ENCODE measurements around the gene ERCC5. TPM values are rescaled to one million over a fixed set of nuclear protein-coding genes. Genes with fewer than 3 reads are reported as not detected.

ERCC5 gene
- total RNA-seq, 2 experiments from 2014 or later = 66.8 to 68.0 TPM

DNA sequence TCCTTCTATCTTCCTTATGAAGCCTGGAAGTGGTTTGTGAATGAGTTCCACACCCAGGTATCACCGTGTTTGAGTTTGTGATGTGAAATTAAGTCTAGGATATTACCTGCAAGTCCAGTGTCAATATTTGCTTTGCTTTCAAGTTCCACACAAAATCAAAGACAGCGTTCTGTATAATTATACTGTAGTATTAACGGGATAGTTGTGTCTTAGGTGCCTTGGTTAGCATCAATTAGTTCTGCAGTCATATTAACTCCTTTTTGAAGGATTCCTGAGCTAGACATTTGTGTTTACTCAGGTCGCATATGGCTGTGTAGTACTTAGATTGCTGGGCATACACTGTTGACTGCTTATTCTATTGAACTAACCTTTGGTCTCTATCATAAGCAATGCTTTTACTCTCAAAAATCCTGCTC, 54.4 kb downstream of the ERCC5 start:
- H3K36me3 Mint-ChIP-seq (ENCODE audit: low read depth) = no peaks in the 10 kb centered on the region
- peaks cover 4% of the 10 kb centered on the region for H3K27me3 Mint-ChIP-seq (ENCODE audit: low read depth)
- ATAC-seq = no peak
- H3K4me1 Mint-ChIP-seq (ENCODE audit: low read depth) = no peaks in the 10 kb centered on the region
- ChIA-PET POLR2A (no interaction called here), CTCF (no interaction called here)
- H3K27ac Mint-ChIP-seq = no peak overlapping the region
- DNase-seq = no peak
- H3K4me3 Mint-ChIP-seq = no peak overlapping the region
- H3K9me3 Mint-ChIP-seq (ENCODE audit: insufficient read depth) = no peaks in the 10 kb centered on the region

DNA sequence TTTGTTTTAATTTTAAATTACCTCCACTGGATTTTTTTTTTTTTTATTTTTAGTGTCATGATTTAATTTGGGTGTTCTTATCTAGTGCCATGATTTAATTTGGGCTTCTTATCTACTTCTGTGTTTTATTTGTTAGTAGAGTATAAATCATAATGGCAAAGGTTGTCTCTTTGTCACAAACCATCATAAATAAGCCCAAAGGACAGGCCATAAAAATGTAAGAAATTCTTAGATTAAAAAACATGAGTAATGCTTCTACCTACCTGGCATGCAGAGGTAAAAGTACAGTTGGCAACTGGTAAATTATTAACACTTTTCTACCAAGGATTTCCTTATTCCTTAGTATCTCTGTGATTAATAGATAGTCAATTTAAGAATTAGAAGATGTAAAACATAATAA, 55.2 kb downstream of the ERCC5 start:
- no peak overlapping the region for H3K4me3 Mint-ChIP-seq
- no peak for DNase-seq
- H3K27me3 Mint-ChIP-seq (ENCODE audit: low read depth) = peaks cover 4% of the 10 kb centered on the region
- H3K9me3 Mint-ChIP-seq (ENCODE audit: insufficient read depth) = no peaks in the 10 kb centered on the region
- ChIA-PET CTCF (no interaction called here), POLR2A (no interaction called here)
- H3K4me1 Mint-ChIP-seq (ENCODE audit: low read depth) = no peaks in the 10 kb centered on the region
- no peak for ATAC-seq
- no peak overlapping the region for H3K27ac Mint-ChIP-seq
- H3K36me3 Mint-ChIP-seq (ENCODE audit: low read depth) = no peaks in the 10 kb centered on the region

DNA sequence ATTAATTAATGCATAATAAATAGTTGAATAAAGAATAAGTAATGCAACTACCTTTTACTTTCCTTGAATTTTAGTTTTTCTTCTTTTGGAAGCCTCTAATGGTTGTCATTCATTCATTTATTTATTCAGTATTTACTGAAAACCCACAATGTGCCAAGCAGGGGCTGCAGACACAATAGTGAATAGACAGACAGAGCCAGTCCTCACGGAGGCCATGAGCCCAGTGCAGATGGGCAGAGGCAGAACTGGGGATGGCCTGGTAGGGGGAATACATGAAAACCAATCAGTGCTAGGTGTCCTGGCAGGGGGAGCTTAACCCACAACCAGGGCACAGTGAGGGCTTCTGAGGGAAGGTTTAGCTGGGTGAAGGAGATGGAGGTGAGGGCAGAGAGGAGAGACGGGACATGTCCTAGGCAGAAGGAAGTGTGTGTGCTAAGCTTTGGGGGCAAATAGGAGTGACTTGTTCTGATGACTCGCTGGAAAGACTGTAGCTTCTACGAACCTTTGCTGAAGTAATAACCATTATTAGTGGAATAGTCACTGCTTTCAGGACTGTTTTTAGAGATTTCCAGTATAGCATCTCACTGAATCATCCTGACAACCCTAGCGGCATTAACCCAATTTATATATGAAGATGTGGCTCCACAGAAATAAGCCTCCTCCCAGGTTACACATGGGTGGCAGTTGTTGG, 55.9 kb downstream of the ERCC5 start:
- H3K9me3 Mint-ChIP-seq (ENCODE audit: insufficient read depth) = no peaks in the 10 kb centered on the region
- DNase-seq (no peak), ATAC-seq (no peak)
- H3K27me3 Mint-ChIP-seq (ENCODE audit: low read depth) = peaks cover 4% of the 10 kb centered on the region
- ChIA-PET CTCF (interaction anchor here (0.7 to 0.8 kb wide), 2 partner anchors 14 to 31 kb away, joined by 3 to 4 read pairs; no protein-coding TSS in a partner anchor), POLR2A (no interaction called here)
- no peak overlapping the region for H3K27ac Mint-ChIP-seq
- no peak overlapping the region for H3K4me3 Mint-ChIP-seq
- no peaks in the 10 kb centered on the region for H3K4me1 Mint-ChIP-seq (ENCODE audit: low read depth)
- no peaks in the 10 kb centered on the region for H3K36me3 Mint-ChIP-seq (ENCODE audit: low read depth)

- DNase-seq (no peak), ATAC-seq (no peak)
- Mint-ChIP-seq H3K27me3 (ENCODE audit: low read depth) (peaks cover 5% of the 10 kb centered on the region), H3K4me3 (no peak overlapping the region), H3K36me3 (ENCODE audit: low read depth) (no peaks in the 10 kb centered on the region), H3K4me1 (ENCODE audit: low read depth) (no peaks in the 10 kb centered on the region), H3K27ac (no peak overlapping the region), H3K9me3 (ENCODE audit: insufficient read depth) (no peaks in the 10 kb centered on the region)
- POLR2A ChIA-PET = no interaction called here
- CTCF ChIA-PET = interaction anchor here (1.4 kb wide), 1 partner anchor 32 kb away, joined by 4 read pairs; no protein-coding TSS in a partner anchor
Measured at GRCh38 chr13:102902789-102903347, 57.0 kb downstream of the ERCC5 start.

GRCh38 chr13:102903659-102904407, 58.0 kb downstream of the ERCC5 start:
- no peak overlapping the region for H3K27ac Mint-ChIP-seq
- CTCF ChIA-PET = interaction anchor here (1.4 kb wide), 1 partner anchor 33 kb away, joined by 4 read pairs; no protein-coding TSS in a partner anchor
- no peak overlapping the region for H3K4me3 Mint-ChIP-seq
- DNase-seq (no peak), ATAC-seq (no peak)
- POLR2A ChIA-PET = no interaction called here
- peaks cover 11% of the 10 kb centered on the region for H3K27me3 Mint-ChIP-seq (ENCODE audit: low read depth)
- H3K9me3 Mint-ChIP-seq (ENCODE audit: insufficient read depth) = no peaks in the 10 kb centered on the region
- H3K36me3 Mint-ChIP-seq (ENCODE audit: low read depth) = no peaks in the 10 kb centered on the region
- H3K4me1 Mint-ChIP-seq (ENCODE audit: low read depth) = no peaks in the 10 kb centered on the region

GRCh38 chr13:102904408-102904862, 58.6 kb downstream of the ERCC5 start:
- H3K4me1 Mint-ChIP-seq (ENCODE audit: low read depth) = no peaks in the 10 kb centered on the region
- H3K27ac Mint-ChIP-seq = no peak overlapping the region
- ChIA-PET POLR2A (no interaction called here), CTCF (no interaction called here)
- H3K36me3 Mint-ChIP-seq (ENCODE audit: low read depth) = no peaks in the 10 kb centered on the region
- H3K4me3 Mint-ChIP-seq = no peak overlapping the region
- no peaks in the 10 kb centered on the region for H3K9me3 Mint-ChIP-seq (ENCODE audit: insufficient read depth)
- peaks cover 12% of the 10 kb centered on the region for H3K27me3 Mint-ChIP-seq (ENCODE audit: low read depth)
- ATAC-seq (no peak), DNase-seq (no peak)

DNA sequence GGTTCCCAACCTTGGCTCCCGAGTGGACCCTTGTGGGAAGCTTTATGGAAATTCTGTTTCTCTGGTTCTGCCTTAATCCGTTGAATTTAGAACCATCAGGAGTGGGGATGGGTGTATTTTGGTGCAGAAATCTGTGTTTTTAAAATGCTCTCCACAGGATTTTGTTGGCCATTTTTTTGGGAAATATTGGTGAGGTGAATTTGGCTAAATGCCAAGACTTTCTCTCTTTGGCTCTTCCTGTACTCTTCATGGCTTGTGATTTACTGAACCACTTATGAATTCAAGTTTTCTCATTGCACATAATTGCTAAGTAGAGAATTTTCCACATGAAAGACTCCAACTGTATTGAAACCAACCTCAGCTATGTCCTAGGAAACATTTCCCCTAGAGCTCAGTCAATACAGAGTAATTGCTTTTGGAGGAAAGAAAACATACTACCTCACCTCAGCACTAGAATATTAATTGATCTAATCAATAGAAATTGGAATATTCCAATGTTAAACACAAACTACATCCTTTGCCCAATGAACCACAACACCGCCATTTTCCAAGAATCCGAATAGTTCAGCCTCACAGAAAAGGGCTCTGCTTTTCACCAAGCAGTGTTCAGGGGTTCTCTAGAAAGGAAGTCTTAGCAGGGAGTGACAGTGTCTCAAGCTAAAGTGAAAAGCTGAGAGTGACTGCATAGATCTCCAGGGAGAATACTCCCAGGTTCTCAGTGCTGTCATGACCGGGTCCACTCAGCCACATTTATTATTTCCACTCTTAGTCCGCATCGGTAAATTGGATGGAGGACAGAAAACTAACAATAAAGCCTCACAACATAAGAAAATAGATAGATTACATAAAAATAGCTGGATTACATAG, 60.3 kb downstream of the ERCC5 start:
- H3K27me3 Mint-ChIP-seq (ENCODE audit: low read depth) = peaks cover 12% of the 10 kb centered on the region
- no peaks in the 10 kb centered on the region for H3K9me3 Mint-ChIP-seq (ENCODE audit: insufficient read depth)
- CTCF ChIA-PET = no interaction called here
- H3K4me1 Mint-ChIP-seq (ENCODE audit: low read depth) = no peaks in the 10 kb centered on the region
- no peak for DNase-seq
- no peak overlapping the region for H3K4me3 Mint-ChIP-seq
- POLR2A ChIA-PET = no interaction called here
- no peaks in the 10 kb centered on the region for H3K36me3 Mint-ChIP-seq (ENCODE audit: low read depth)
- no peak for ATAC-seq
- H3K27ac Mint-ChIP-seq = no peak overlapping the region

- Mint-ChIP-seq H3K36me3 (ENCODE audit: low read depth) (no peaks in the 10 kb centered on the region), H3K27ac (no peak overlapping the region), H3K4me1 (ENCODE audit: low read depth) (no peaks in the 10 kb centered on the region), H3K9me3 (ENCODE audit: insufficient read depth) (no peaks in the 10 kb centered on the region), H3K4me3 (no peak overlapping the region), H3K27me3 (ENCODE audit: low read depth) (peaks cover 12% of the 10 kb centered on the region)
- POLR2A ChIA-PET = interaction anchor here (0.7 kb wide), 1 partner anchor 22 kb away, joined by 9 read pairs; no protein-coding TSS in a partner anchor
- no peak for ATAC-seq
- CTCF ChIA-PET = interaction anchor here (0.7 to 1.3 kb wide), 3 partner anchors 9 to 37 kb away, joined by 5 to 6 read pairs (median 5); no protein-coding TSS in a partner anchor
- no peak for DNase-seq
Measured at GRCh38 chr13:102907016-102907756, 61.4 kb downstream of the ERCC5 start.

DNA sequence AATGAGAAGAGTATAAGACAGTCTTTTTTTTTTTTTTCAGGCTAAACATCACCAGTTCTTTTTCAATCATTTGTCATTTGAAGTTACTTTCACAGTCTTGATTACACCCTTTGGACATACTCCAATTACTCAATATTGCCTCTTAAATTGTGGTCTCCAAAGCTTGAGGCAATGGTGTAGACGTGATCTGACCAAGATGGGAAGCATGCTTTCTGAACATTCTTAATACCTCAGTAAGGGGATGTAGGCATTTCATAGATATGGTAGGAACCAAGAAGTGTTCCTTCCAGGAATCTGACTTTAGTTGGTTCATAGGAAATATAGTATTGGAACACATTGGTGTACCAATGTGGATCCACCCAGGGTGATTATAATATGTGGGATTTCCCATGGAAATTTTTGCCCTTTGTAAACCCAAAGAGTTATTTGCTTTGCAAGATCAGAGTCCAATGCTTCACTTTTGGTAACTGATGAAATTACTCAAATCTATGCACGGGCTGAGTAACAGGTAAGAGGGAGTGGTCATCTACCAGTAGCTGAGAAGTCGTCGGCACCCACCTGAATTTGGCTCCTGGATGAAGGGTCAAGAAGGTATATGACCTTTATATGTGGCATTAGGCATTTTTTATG, 62.2 kb downstream of the ERCC5 start:
- no peak for ATAC-seq
- DNase-seq = no peak
- no peaks in the 10 kb centered on the region for H3K9me3 Mint-ChIP-seq (ENCODE audit: insufficient read depth)
- ChIA-PET POLR2A (interaction anchor here (0.7 kb wide), 1 partner anchor 22 kb away, joined by 9 read pairs; no protein-coding TSS in a partner anchor), CTCF (interaction anchor here (0.7 to 1.3 kb wide), 3 partner anchors 8 to 38 kb away, joined by 5 to 6 read pairs (median 5); no protein-coding TSS in a partner anchor)
- H3K27ac Mint-ChIP-seq = no peak overlapping the region
- peaks cover 16% of the 10 kb centered on the region for H3K27me3 Mint-ChIP-seq (ENCODE audit: low read depth)
- no peak overlapping the region for H3K4me3 Mint-ChIP-seq
- no peaks in the 10 kb centered on the region for H3K4me1 Mint-ChIP-seq (ENCODE audit: low read depth)
- H3K36me3 Mint-ChIP-seq (ENCODE audit: low read depth) = no peaks in the 10 kb centered on the region

DNA sequence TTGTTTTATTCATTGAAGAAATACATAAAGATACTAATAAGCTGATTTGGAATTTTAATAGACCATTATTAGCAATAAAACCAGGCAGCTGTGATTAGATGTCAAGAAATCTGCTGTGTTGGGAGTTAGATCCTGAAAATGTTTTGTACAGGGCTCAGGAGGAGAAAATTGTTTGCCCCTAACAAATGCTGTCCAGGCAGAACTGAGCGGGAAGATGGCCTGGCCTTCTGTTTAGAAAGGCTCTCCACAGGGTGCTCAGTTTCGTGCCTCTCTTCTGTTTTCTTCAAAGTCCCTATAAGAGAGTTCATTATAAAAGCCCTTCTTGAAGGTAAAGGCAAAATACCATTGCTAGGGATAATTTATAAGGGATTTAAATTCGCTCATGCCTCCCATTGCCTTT, 64.1 kb downstream of the ERCC5 start:
- H3K9me3 Mint-ChIP-seq (ENCODE audit: insufficient read depth) = no peaks in the 10 kb centered on the region
- H3K4me1 Mint-ChIP-seq (ENCODE audit: low read depth) = no peaks in the 10 kb centered on the region
- peaks cover 16% of the 10 kb centered on the region for H3K27me3 Mint-ChIP-seq (ENCODE audit: low read depth)
- no peak overlapping the region for H3K4me3 Mint-ChIP-seq
- CTCF ChIA-PET = interaction anchor here (1.0 kb wide), 1 partner anchor 40 kb away, joined by 3 read pairs; no protein-coding TSS in a partner anchor
- POLR2A ChIA-PET = no interaction called here
- no peak for DNase-seq
- no peaks in the 10 kb centered on the region for H3K36me3 Mint-ChIP-seq (ENCODE audit: low read depth)
- no peak for ATAC-seq
- no peak overlapping the region for H3K27ac Mint-ChIP-seq
